HCT116 (cell line): ENCODE measurements around the gene TP53TG5. TPM values are rescaled to one million over a fixed set of nuclear protein-coding genes. Genes with fewer than 3 reads are reported as not detected.

Experiments
- ATAC-seq: fragments of 200-7000 bp; cut with Tn5 transposase; 2 replicates; pipeline ENCODE4 v1.9.1; 2020; ENCODE audit warnings: mild to moderate bottlenecking, moderate library complexity
- BruUV-seq: library from RNA; stranded (reverse); fragments of 400-500 nt; replicated peaks from 2 replicates; lab custom pipeline; 2021; lab: Mats Ljungman, UMichigan
- CTCF ChIA-PET: fragments of 300-600 bp; sonication (Branson Sonifier 250); formaldehyde crosslinking; loops from one replicate; lab custom pipeline; 2021; ENCODE audit warnings: antibody characterized with exemption; lab: Charles Lee
- POLR2A ChIA-PET: fragments of 300-600, 350-600 bp; sonication (Branson Sonifier 250); formaldehyde crosslinking; loops from one replicate; lab custom pipeline; 2021; ENCODE audit warnings: antibody characterized with exemption; lab: Charles Lee
- RAD21 ChIA-PET, 2 experiments: fragments of 300-600 bp; sonication (Branson Sonifier 250); formaldehyde crosslinking; loops; one replicate each; lab custom pipeline; 2023; ENCODE audit warnings: low total read pairs in 2 of 2; ENCODE audit not compliant: uncharacterized antibody in 2 of 2, unreplicated experiment in 2 of 2, low non-redundant PET in 1 of 2; lab: Charles Lee
- DNase-seq: peaks from one replicate; pipeline ENCODE4 v3.0.0-alpha.2; 2010; ENCODE audit warnings: low read depth, low spot score
- H2AFZ ChIP-seq: fragments of 200-600 bp; shearing (Covaris generic), sonication (generic); 2 replicates; pipeline ENCODE4 v1.6.1; 2017; ENCODE audit warnings: low read depth, mixed run types, mixed read lengths, antibody characterized with exemption, low read length; ENCODE audit not compliant: poor library complexity, severe bottlenecking
- H3K27ac ChIP-seq: 2 replicates; pipeline ENCODE4 v1.5.1; 2012; ENCODE audit warnings: low read depth, low read length
- H3K27me3 ChIP-seq: fragments of 200-600 bp; sonication (generic); 2 replicates; pipeline ENCODE4 v1.6.1; 2016; ENCODE audit warnings: mixed run types, low read length, mixed read lengths; ENCODE audit not compliant: insufficient read depth
- H3K36me3 ChIP-seq, 2 experiments: fragments of 200-500 bp in 1 of 2; fragments of 200-600 bp in 1 of 2; sonication (Bioruptor generic) in 1 of 2; sonication (generic) in 1 of 2; 2 replicates each; pipeline versions ENCODE4 v1.5.1 to v1.6.1; 2014 to 2016; ENCODE audit warnings: low read length in 2 of 2, inconsistent platforms in 1 of 2, mixed read lengths in 1 of 2, mixed run types in 1 of 2; ENCODE audit not compliant: insufficient read depth in 2 of 2, control insufficient read depth in 1 of 2
- H3K4me1 ChIP-seq, 2 experiments: fragments of 200-600 bp in 1 of 2; sonication (generic) in 1 of 2; 2 replicates each; pipeline versions ENCODE4 v1.5.1 to v1.6.1; 2012 to 2017; ENCODE audit warnings: low read length in 2 of 2, inconsistent platforms in 1 of 2, mild to moderate bottlenecking in 1 of 2, mixed read lengths in 1 of 2, mixed run types in 1 of 2, moderate library complexity in 1 of 2; ENCODE audit not compliant: insufficient read depth in 2 of 2, control insufficient read depth in 1 of 2
- H3K4me2 ChIP-seq: fragments of 200-600 bp; sonication (generic); 2 replicates; pipeline ENCODE4 v1.6.1; 2017; ENCODE audit warnings: mixed run types, low read length, mixed read lengths
- H3K4me3 ChIP-seq, 2 experiments: fragments of 200-600 bp in 1 of 2; sonication (generic) in 1 of 2; replicated peaks in 1 of 2; 2 replicates each; pipeline ENCODE4 v1.5.1; 2011 to 2016; ENCODE audit warnings: low read length in 2 of 2, control low read depth in 1 of 2, low read depth in 1 of 2, mild to moderate bottlenecking in 1 of 2, mixed read lengths in 1 of 2, mixed run types in 1 of 2
- H3K79me2 ChIP-seq: fragments of 200-600 bp; sonication (generic); 2 replicates; pipeline ENCODE4 v1.6.1; 2017; ENCODE audit warnings: mild to moderate bottlenecking, mixed run types, low read length, moderate library complexity, mixed read lengths; ENCODE audit not compliant: insufficient read depth
- H3K9ac ChIP-seq: fragments of 200-600 bp; sonication (generic); 2 replicates; pipeline ENCODE4 v1.6.1; 2016; ENCODE audit warnings: low read length, mixed read lengths
- H3K9me2 ChIP-seq: fragments of 200-600 bp; sonication (generic), shearing (Covaris generic); 2 replicates; pipeline ENCODE4 v1.6.1; 2017; ENCODE audit warnings: mixed run types, mild to moderate bottlenecking, moderate library complexity; ENCODE audit not compliant: insufficient read depth
- H3K9me3 ChIP-seq, 2 experiments: fragments of 200-500 bp in 1 of 2; fragments of 200-600 bp in 1 of 2; sonication (Bioruptor generic) in 1 of 2; sonication (generic) in 1 of 2; 2 replicates each; pipeline ENCODE4 v1.6.1; 2014 to 2017; ENCODE audit warnings: low read length in 2 of 2, mixed read lengths in 2 of 2, inconsistent platforms in 1 of 2, low read depth in 1 of 2, mild to moderate bottlenecking in 1 of 2, mixed run types in 1 of 2, moderate library complexity in 1 of 2; ENCODE audit not compliant: control insufficient read depth in 1 of 2, insufficient read depth in 1 of 2
- H4K20me1 ChIP-seq: fragments of 200-600 bp; sonication (generic), shearing (Covaris generic); 2 replicates; pipeline ENCODE4 v1.6.1; 2017; ENCODE audit warnings: mixed run types, mild to moderate bottlenecking, moderate library complexity; ENCODE audit not compliant: insufficient read depth
- CBX3 ChIP-seq: IDR thresholded peaks from 2 replicates; pipeline ENCODE4 v1.6.1; 2012; ENCODE audit warnings: low read depth
- CEBPB ChIP-seq: IDR thresholded peaks from 2 replicates; pipeline ENCODE4 v1.6.1; 2012; ENCODE audit warnings: low read depth
- ELF1 ChIP-seq: IDR thresholded peaks from 2 replicates; pipeline ENCODE4 v1.6.1; 2012; ENCODE audit warnings: low read depth, borderline replicate concordance
- EZH2phosphoT487 ChIP-seq: fragments of 200-600 bp; IDR thresholded peaks from 2 replicates; pipeline ENCODE4 v1.6.1; 2018; ENCODE audit warnings: antibody characterized with exemption, borderline replicate concordance
- FOSL1 ChIP-seq: IDR thresholded peaks from 2 replicates; pipeline ENCODE4 v1.6.1; 2012; ENCODE audit warnings: low read depth
- POLR2AphosphoS5 ChIP-seq: IDR thresholded peaks from 2 replicates; pipeline ENCODE4 v1.6.1; 2011; ENCODE audit warnings: mild to moderate bottlenecking, low read depth, low read length, moderate library complexity
- SIN3A ChIP-seq: IDR thresholded peaks from 2 replicates; pipeline ENCODE4 v1.6.1; 2012; ENCODE audit warnings: low read depth
- YY1 ChIP-seq: IDR thresholded peaks from 2 replicates; pipeline ENCODE4 v1.6.1; 2011; ENCODE audit warnings: low read length, low read depth, moderate library complexity, mild to moderate bottlenecking; ENCODE audit not compliant: insufficient replicate concordance; ENCODE audit errors: extremely low read depth
- intact Hi-C: fragments of 100-400 bp; cut with micrococcal nuclease; formaldehyde crosslinking; loops from 2 replicates; pipeline ENCODE4 v1.10.0; 2022
- total RNA-seq: library from RNA; stranded (reverse); gene quantifications from one replicate; pipeline ENCODE4 v1.2.1, GENCODE V29; 2021; ENCODE audit not compliant: unreplicated experiment
- TF ChIP-seq, protein P1 (sequence below), 3 experiments: fragments of 200-600 bp in 1 of 3; sonication (generic) in 1 of 3; IDR thresholded peaks in 2 of 3; conservative IDR thresholded peaks in 1 of 3; 2 replicates each; pipeline ENCODE4 v1.5.1; 2012 to 2017; ENCODE audit warnings: low read depth in 2 of 3, low read length in 2 of 3, antibody characterized with exemption in 1 of 3, borderline replicate concordance in 1 of 3, control low read depth in 1 of 3, mild to moderate bottlenecking in 1 of 3, mixed read lengths in 1 of 3, mixed run types in 1 of 3, moderate library complexity in 1 of 3; ENCODE audit not compliant: insufficient read depth in 1 of 3
- TF ChIP-seq, protein P2 (sequence below): IDR thresholded peaks from 2 replicates; pipeline ENCODE4 v1.6.1; 2012

TP53TG5 gene
- total RNA-seq, 1 experiment from 2014 or later: 0.76 TPM

DNA sequence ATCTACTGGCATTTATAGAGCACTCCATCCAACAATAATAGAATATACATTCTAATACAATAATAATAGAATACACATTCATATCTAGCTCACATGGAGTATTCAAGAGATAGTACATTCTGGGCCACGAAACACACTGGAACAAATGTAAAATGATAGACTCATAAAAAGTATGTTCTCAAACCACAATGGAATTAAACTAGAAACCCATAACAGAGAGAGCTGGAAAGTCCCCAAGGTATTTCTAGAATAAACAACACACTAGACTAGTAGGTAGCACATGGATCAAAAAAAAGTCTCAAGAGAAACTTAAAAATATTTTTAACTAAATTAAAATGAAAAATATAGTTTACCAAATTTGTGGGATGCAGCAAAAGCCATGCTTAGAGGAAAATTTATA, 9.1 kb upstream of the TP53TG5 start:
- Histone ChIP-seq H3K27ac (no peak overlapping the region), H3K79me2 (no peaks in the 10 kb centered on the region), H2AFZ (no peak overlapping the region), H3K4me1 (no peaks in the 10 kb centered on the region), H3K9me2 (no peaks in the 10 kb centered on the region), H3K4me3 (no peak overlapping the region)
- CTCF ChIA-PET: interaction anchor here (2.5 kb wide), 1 partner anchor 13 kb away, joined by 6 read pairs; no protein-coding TSS in a partner anchor
- intact Hi-C loops: no loop called here
- ATAC-seq: no peak
- no peak for DNase-seq
- POLR2A ChIA-PET: interaction anchor here (1.2 kb wide), 1 partner anchor 19 kb away, joined by 3 read pairs; no protein-coding TSS in a partner anchor
- no peak for TF ChIP-seq SIN3A
- TF ChIP-seq EZH2phosphoT487: no peak
- TF ChIP-seq FOSL1: no peak
- TF ChIP-seq, protein P1, sequence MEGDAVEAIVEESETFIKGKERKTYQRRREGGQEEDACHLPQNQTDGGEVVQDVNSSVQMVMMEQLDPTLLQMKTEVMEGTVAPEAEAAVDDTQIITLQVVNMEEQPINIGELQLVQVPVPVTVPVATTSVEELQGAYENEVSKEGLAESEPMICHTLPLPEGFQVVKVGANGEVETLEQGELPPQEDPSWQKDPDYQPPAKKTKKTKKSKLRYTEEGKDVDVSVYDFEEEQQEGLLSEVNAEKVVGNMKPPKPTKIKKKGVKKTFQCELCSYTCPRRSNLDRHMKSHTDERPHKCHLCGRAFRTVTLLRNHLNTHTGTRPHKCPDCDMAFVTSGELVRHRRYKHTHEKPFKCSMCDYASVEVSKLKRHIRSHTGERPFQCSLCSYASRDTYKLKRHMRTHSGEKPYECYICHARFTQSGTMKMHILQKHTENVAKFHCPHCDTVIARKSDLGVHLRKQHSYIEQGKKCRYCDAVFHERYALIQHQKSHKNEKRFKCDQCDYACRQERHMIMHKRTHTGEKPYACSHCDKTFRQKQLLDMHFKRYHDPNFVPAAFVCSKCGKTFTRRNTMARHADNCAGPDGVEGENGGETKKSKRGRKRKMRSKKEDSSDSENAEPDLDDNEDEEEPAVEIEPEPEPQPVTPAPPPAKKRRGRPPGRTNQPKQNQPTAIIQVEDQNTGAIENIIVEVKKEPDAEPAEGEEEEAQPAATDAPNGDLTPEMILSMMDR (IDR thresholded peaks at IDR 0.05 in 2 of 3, conservative IDR thresholded peaks at IDR 0.05 in 1 of 3; ENCODE audit: borderline replicate concordance in 1 of 3, insufficient read depth in 1 of 3, low read depth in 2 of 3, low read length in 2 of 3): no peak
- TF ChIP-seq ELF1: no peak
- TF ChIP-seq POLR2AphosphoS5: no peak
- no peak for TF ChIP-seq CEBPB
- no peak for TF ChIP-seq CBX3
- TF ChIP-seq, protein P2, sequence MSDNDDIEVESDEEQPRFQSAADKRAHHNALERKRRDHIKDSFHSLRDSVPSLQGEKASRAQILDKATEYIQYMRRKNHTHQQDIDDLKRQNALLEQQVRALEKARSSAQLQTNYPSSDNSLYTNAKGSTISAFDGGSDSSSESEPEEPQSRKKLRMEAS: no peak
- TF ChIP-seq YY1: no peak
- TF ChIP-seq, all 23 proteins: peak for 0
- no peaks in the 10 kb centered on the region for H3K36me3 ChIP-seq
- no peaks in the 10 kb centered on the region for H3K9me3 ChIP-seq
- no peaks in the 10 kb centered on the region for H3K27me3 ChIP-seq
- no TSS peak for BruUV-seq
- H3K9ac ChIP-seq: no peak overlapping the region
- no peak overlapping the region for H3K4me2 ChIP-seq
- RAD21 ChIA-PET: no interaction called here
- no peaks in the 10 kb centered on the region for H4K20me1 ChIP-seq
